AG10803 (cell line): ENCODE results near the gene ZRANB2.
A peak's percentile ranks its signal among the peaks of the same experiment; 100 is the strongest.

Source experiments
- DNase-seq: peaks from one replicate; pipeline ENCODE4 v3.0.0; 2010; ENCODE audit warnings: low read depth
- H3K4me3 ChIP-seq: 2 replicates; pipeline ENCODE4 v1.5.1; 2011; ENCODE audit warnings: mild to moderate bottlenecking, low read length, control low read depth
- TF ChIP-seq, protein P1 (sequence below): conservative IDR thresholded peaks from 2 replicates; pipeline ENCODE4 v1.5.1; 2011; ENCODE audit warnings: mild to moderate bottlenecking, low read length, control low read depth, inconsistent platforms

Gene ZRANB2

DNA sequence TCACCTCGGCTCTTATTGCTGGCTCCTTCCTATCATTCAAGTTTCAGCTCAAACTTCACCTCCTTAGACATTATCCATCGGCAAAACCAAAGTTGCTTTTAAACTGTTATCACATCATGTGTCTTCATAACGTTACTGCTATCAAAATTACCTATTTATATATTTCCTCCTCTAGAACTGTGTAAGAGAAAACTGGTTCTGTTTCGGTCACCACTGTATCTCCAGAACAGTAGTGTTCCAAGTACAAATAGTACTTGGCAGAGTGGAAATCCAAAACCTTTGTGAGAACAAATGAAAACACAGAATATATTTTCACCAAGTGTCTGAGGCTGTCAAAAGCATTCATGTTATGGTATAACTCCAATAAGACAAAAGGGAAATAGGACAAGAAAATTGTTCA is 9.1 kb downstream of the ZRANB2 start:
- no peak for DNase-seq
- TF ChIP-seq, protein P1, sequence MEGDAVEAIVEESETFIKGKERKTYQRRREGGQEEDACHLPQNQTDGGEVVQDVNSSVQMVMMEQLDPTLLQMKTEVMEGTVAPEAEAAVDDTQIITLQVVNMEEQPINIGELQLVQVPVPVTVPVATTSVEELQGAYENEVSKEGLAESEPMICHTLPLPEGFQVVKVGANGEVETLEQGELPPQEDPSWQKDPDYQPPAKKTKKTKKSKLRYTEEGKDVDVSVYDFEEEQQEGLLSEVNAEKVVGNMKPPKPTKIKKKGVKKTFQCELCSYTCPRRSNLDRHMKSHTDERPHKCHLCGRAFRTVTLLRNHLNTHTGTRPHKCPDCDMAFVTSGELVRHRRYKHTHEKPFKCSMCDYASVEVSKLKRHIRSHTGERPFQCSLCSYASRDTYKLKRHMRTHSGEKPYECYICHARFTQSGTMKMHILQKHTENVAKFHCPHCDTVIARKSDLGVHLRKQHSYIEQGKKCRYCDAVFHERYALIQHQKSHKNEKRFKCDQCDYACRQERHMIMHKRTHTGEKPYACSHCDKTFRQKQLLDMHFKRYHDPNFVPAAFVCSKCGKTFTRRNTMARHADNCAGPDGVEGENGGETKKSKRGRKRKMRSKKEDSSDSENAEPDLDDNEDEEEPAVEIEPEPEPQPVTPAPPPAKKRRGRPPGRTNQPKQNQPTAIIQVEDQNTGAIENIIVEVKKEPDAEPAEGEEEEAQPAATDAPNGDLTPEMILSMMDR, result no peak
- no peak overlapping the region for H3K4me3 ChIP-seq

DNA sequence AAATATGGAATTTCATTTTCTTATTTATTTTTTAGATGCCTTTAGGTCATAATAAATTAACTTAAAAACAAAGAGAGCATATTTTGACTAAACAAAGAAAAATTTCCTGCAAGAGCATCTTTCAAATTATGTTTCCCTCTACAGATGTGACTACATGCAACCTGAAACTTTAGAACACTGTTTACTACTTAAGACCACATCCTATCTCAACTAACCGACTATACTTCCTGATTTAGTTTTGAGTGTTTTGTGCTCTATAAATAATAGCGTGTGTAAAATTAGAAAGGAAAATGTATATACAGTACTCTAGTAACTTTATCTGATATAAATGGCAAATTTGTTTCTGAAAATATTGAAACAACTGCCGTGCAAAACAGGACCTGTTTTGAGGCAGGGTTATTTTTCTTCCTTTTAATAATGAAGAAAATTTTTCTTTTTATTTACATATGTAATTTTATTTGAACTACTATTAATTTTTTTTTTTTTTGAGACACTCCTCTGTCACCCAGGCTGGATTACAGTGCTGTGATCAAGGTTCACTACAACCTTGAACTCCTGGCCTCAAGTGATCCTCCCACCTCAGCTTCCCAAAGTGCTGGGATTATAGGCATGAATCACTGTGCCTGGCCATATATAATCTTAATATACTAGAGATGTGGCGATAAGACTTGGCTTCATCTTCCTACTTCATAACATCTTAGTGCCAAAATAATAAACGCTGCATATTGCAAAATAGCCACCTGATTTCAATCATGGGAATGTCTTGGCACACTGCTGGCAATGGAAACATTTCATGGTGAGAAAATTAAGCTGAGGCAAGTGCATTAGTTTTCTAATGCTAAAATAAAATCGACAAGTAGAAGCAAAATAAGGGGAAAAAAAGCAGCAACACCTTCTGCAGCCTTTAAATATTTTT is 12.3 kb downstream of the ZRANB2 start:
- H3K4me3 ChIP-seq, result no peak overlapping the region
- peak; percentile 42 for DNase-seq
- TF ChIP-seq, protein P1, result no peak

- no peak overlapping the region for H3K4me3 ChIP-seq
- TF ChIP-seq, protein P1, result no peak
- DNase-seq, result no peak
These were observed 26.0 kb downstream of the ZRANB2 start for GRCh38 chr1:71054791-71055190.

DNA sequence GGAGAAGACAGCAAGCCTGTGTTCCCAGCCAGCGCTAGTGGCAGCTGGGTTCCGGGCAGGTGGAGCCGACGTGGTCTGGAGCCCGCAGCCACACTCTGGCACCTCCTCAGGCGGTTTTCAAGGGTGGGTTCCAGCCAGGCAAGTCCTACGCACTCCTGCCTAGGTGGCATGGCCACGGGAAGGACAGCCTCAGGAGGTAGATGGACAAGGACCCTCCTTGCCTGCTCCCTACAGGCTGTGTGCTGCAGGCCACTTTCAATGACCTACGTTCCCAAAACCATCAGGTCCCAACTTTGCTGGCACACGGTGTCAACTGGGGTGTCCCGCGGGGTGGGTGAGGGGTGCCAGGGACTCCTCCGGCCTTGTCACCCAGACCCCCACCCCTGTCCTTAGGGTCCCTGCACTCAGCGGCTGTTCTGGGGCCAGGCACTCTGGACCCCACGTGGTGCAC is 26.5 kb downstream of the ZRANB2 start:
- no peak for DNase-seq
- H3K4me3 ChIP-seq, result no peak overlapping the region
- TF ChIP-seq, protein P1, result no peak

GRCh38 chr1:71053758-71054157 is 27.1 kb downstream of the ZRANB2 start:
- no peak overlapping the region for H3K4me3 ChIP-seq

GRCh38 chr1:71053146-71053545 is 27.7 kb downstream of the ZRANB2 start:
- H3K4me3 ChIP-seq, result no peak overlapping the region
- TF ChIP-seq, protein P1, result no peak
- DNase-seq, result no peak

More at GRCh38 chr1:71053758-71054157, 27.1 kb downstream of the ZRANB2 start:
- TF ChIP-seq, protein P1, result no peak
- DNase-seq, result no peak
